GM23338 (cell line): ENCODE measurements around the gene DDX27.

ENCODE experiments used
- CTCF ChIP-seq, 2 experiments: fragments of 200-600 bp in 1 of 2; sonication (generic) in 1 of 2; conservative IDR thresholded peaks; 2 replicates each; pipeline versions ENCODE4 v1.5.1 to v1.6.1; 2016 to 2017; ENCODE audit warnings: antibody characterized with exemption in 2 of 2, low read depth in 2 of 2, mild to moderate bottlenecking in 2 of 2, moderate library complexity in 1 of 2
- ETS1 ChIP-seq: IDR thresholded peaks from 2 replicates; pipeline ENCODE4 v1.6.1; 2016; ENCODE audit warnings: antibody characterized with exemption
- JUNB ChIP-seq: IDR thresholded peaks from one replicate; pipeline ENCODE4 v1.6.1; 2016; ENCODE audit warnings: antibody characterized with exemption; ENCODE audit not compliant: unreplicated experiment
- POLR2AphosphoS5 ChIP-seq: IDR thresholded peaks from 2 replicates; pipeline ENCODE4 v1.6.1; 2016; ENCODE audit warnings: antibody characterized with exemption, low read depth
- REST ChIP-seq: IDR thresholded peaks from one replicate; pipeline ENCODE4 v1.6.1; 2018; ENCODE audit warnings: antibody characterized with exemption; ENCODE audit not compliant: unreplicated experiment
- ZNF114 ChIP-seq: fragments of 250-450 bp; sonication (Bioruptor Pico); IDR thresholded peaks from 2 replicates; pipeline ENCODE4 v1.5.0; 2020; ENCODE audit warnings: mild to moderate bottlenecking, moderate library complexity

GRCh38 chr20:49273696-49274277 lies 54.6 kb downstream of the DDX27 start:
- TF ChIP-seq CTCF (conservative IDR thresholded peaks at IDR 0.05; ENCODE audit: low read depth in 2 of 2) (no peak), REST (no peak), ETS1 (no peak), ZNF114 (no peak), POLR2AphosphoS5 (no peak), JUNB (no peak)
